CD14-positive monocyte (primary cell): ENCODE data around the gene MEIOSIN. TPM values are rescaled to one million over a fixed set of nuclear protein-coding genes. Genes with fewer than 3 reads are reported as not detected.

Source experiments
- DNase-seq, 3 donors: peaks; one replicate each; pipeline ENCODE4 v3.0.0-alpha.2; 2011 to 2022
- H2AFZ ChIP-seq: 2 replicates; pipeline ENCODE4 v1.6.0; 2012; ENCODE audit warnings: mild to moderate bottlenecking, low read depth, low read length, inconsistent platforms; ENCODE audit not compliant: insufficient read depth, poor library complexity, severe bottlenecking
- H3K27ac ChIP-seq, 2 donors: 1 replicate in 1 of 2; 2 replicates in 1 of 2; pipeline ENCODE4 v1.5.1; 2012 to 2013; ENCODE audit warnings: low read length in 2 of 2, control low read depth in 1 of 2, inconsistent platforms in 1 of 2, low read depth in 1 of 2, mild to moderate bottlenecking in 1 of 2
- H3K27me3 ChIP-seq, 2 donors: one replicate each; pipeline versions ENCODE4 v1.6.0 to v1.6.1; 2011 to 2013; ENCODE audit warnings: low read length in 2 of 2; ENCODE audit not compliant: control insufficient read depth in 2 of 2, insufficient read depth in 2 of 2
- H3K36me3 ChIP-seq, 2 donors: replicated peaks in 1 of 2; 1 replicate in 1 of 2; 2 replicates in 1 of 2; pipeline versions ENCODE4 v1.5.1 to v1.6.1; 2012 to 2013; ENCODE audit warnings: low read length in 2 of 2, control low read depth in 1 of 2, inconsistent platforms in 1 of 2, mild to moderate bottlenecking in 1 of 2; ENCODE audit not compliant: insufficient read depth in 2 of 2, control insufficient read depth in 1 of 2
- H3K4me1 ChIP-seq, 2 donors: 1 replicate in 1 of 2; 2 replicates in 1 of 2; pipeline versions ENCODE4 v1.5.1 to v1.6.1; 2012 to 2013; ENCODE audit warnings: low read length in 2 of 2, control low read depth in 1 of 2, inconsistent platforms in 1 of 2, mild to moderate bottlenecking in 1 of 2, moderate library complexity in 1 of 2; ENCODE audit not compliant: insufficient read depth in 2 of 2, control insufficient read depth in 1 of 2
- H3K4me2 ChIP-seq: replicated peaks from 2 replicates; pipeline ENCODE3; 2012; ENCODE audit warnings: low read length, moderate library complexity, mild to moderate bottlenecking; ENCODE audit not compliant: poor library complexity, severe bottlenecking; ENCODE audit errors: extremely low read depth
- H3K4me3 ChIP-seq, 3 experiments: fragments of 200-600 bp in 1 of 3; sonication (generic) in 1 of 3; replicated peaks in 1 of 3; 1 replicate in 2 of 3; 2 replicates in 1 of 3; pipeline ENCODE4 v1.5.1; 2011 to 2013; ENCODE audit warnings: low read length in 3 of 3, mild to moderate bottlenecking in 3 of 3, control low read depth in 2 of 3, low read depth in 2 of 3, inconsistent platforms in 1 of 3, moderate library complexity in 1 of 3
- H3K79me2 ChIP-seq: 2 replicates; pipeline ENCODE4 v1.6.0; 2012; ENCODE audit warnings: mild to moderate bottlenecking, control low read depth, inconsistent platforms, low read length, moderate library complexity; ENCODE audit not compliant: insufficient read depth
- H3K9ac ChIP-seq: 2 replicates; pipeline ENCODE4 v1.6.0; 2017; ENCODE audit warnings: low read length, mild to moderate bottlenecking; ENCODE audit not compliant: insufficient read depth, poor library complexity, severe bottlenecking
- H3K9me3 ChIP-seq, 2 donors: replicated peaks in 1 of 2; 1 replicate in 1 of 2; 2 replicates in 1 of 2; pipeline versions ENCODE4 v1.5.1 to v1.6.1; 2012 to 2013; ENCODE audit warnings: low read length in 2 of 2, control low read depth in 1 of 2; ENCODE audit not compliant: control insufficient read depth in 1 of 2, insufficient read depth in 1 of 2
- H4K20me1 ChIP-seq: 2 replicates; pipeline ENCODE4 v1.6.0; 2012; ENCODE audit warnings: mild to moderate bottlenecking, low read length, control low read depth, moderate library complexity; ENCODE audit not compliant: insufficient read depth
- H3K27ac Mint-ChIP-seq, 7 donors: one replicate each; pipeline ENCODE4 v1.8.0; 2020; ENCODE audit warnings: mild to moderate bottlenecking in 7 of 7, mixed read lengths in 7 of 7, moderate library complexity in 6 of 7, inconsistent platforms in 2 of 7
- H3K27me3 Mint-ChIP-seq, 3 donors: one replicate each; pipeline ENCODE4 v1.8.0; 2021 to 2022; ENCODE audit warnings: low read depth in 3 of 3, mild to moderate bottlenecking in 3 of 3, mixed read lengths in 3 of 3, moderate library complexity in 3 of 3, inconsistent platforms in 1 of 3
- H3K36me3 Mint-ChIP-seq, 2 donors: one replicate each; pipeline ENCODE4 v1.8.0; 2020; ENCODE audit warnings: mixed read lengths in 2 of 2, inconsistent platforms in 1 of 2, mild to moderate bottlenecking in 1 of 2
- H3K4me1 Mint-ChIP-seq: one replicate; pipeline ENCODE4 v1.8.0; 2020; ENCODE audit warnings: mild to moderate bottlenecking, mixed read lengths
- H3K4me3 Mint-ChIP-seq, 2 donors: one replicate each; pipeline ENCODE4 v1.8.0; 2020; ENCODE audit warnings: mild to moderate bottlenecking in 2 of 2, mixed read lengths in 2 of 2, moderate library complexity in 1 of 2
- H3K9me3 Mint-ChIP-seq, 7 donors: one replicate each; pipeline ENCODE4 v1.8.0; 2020 to 2022; ENCODE audit warnings: mixed read lengths in 7 of 7, mild to moderate bottlenecking in 6 of 7, moderate library complexity in 6 of 7, inconsistent platforms in 2 of 7
- WGBS: methylation state at CpG from one replicate; pipeline ENCODE4 v1.1.5; 2013; ENCODE audit warnings: missing lambda C conversion rate; ENCODE audit not compliant: insufficient coverage; 5-methylcytosine and 5-hydroxymethylcytosine counted together
- intact Hi-C, 2 donors: fragments of 100-400 bp; cut with micrococcal nuclease; formaldehyde crosslinking; loops; one replicate each; pipeline versions ENCODE4 v1.15.0 to v1.15.1; 2023
- polyA plus RNA-seq, 3 donors: library from polyadenylated mRNA; depleted of rRNA in 1 of 3; unstranded in 2 of 3; stranded (reverse) in 1 of 3; fragments of 300-500 nt in 2 of 3; fragments of >200 nt in 1 of 3; fragmentation: Illumina TruSeq in 2 of 3; gene quantifications; 1 replicate in 2 of 3; 2 replicates in 1 of 3; pipeline ENCODE4 v1.2.3, GENCODE V29; 2012 to 2021
- TF ChIP-seq, protein P1 (sequence below): fragments of 200-600 bp; IDR thresholded peaks from one replicate; pipeline ENCODE4 v1.8.0; 2022; ENCODE audit warnings: antibody characterized with exemption, mild to moderate bottlenecking

The MEIOSIN gene
- polyA plus RNA-seq, 3 donors, result not detected

- Histone ChIP-seq H3K79me2 (no peaks in the 10 kb centered on the region), H3K4me1 (peaks cover 11 to 21% of the 10 kb centered on the region in 2 donors)
- intact Hi-C loops, result no loop called here
Observed at GRCh38 chr19:45781214-45782161, 48.2 kb downstream of the MEIOSIN start.

DNA sequence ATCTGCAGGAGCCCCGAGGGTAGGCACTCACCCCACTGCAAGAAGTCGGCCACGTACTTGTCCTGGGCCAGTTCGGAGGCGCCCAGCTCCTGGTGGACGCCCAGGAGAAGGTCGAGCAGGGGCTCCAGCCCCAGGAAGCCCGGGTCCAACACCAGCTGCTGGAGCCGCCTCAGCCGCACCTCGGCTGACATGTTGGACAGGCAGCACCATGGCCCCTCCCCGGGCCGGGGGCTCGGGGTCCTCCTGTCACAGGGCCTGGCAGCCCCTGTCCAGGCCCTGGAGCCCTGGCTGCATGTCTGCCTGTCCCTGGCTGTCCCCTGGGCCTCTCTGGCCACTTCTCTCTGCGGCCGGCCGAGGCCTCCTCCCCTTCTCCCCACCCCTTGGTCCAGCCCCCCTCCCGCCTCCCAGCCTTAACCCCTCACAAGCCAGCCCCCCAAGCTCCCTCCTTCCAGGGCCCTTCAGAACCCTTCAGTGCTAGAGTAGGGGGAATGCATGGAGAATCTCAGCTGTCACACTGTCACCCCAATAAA lies 49.0 kb downstream of the MEIOSIN start, which contains the start of gene DMPK:
TSS of gene DMPK (minus strand) at position 329 of the 530 bp plus-strand sequence. CDS start at position 191, 138 bp downstream.
- Mint-ChIP-seq H3K27me3 (peaks cover 93 to 100% (median 97%) of the 10 kb centered on the region in 3 donors), H3K4me1 (peaks cover 18% of the 10 kb centered on the region), H3K4me3 (peak within 1 kb of the TSS in 1 of 2 donors; percentile 82), H3K36me3 (peaks cover 15 to 18% of the 10 kb centered on the region in 2 donors), H3K27ac (peak within 1 kb of the TSS in 1 of 7 donors; percentile 27), H3K9me3 (peaks cover 3 to 43% (median 23%) of the 10 kb centered on the region in 7 donors)
- peaks cover 99% of the 10 kb centered on the region for H4K20me1 ChIP-seq
- H3K9me3 ChIP-seq, result peaks cover 16 to 31% of the 10 kb centered on the region in 2 donors
- intact Hi-C loops, result no loop called here
- WGBS, result 65% methylated on average over 14 of the region's 18 CpGs
- H3K27me3 ChIP-seq, result peaks cover 54 to 100% of the 10 kb centered on the region in 2 donors
- TF ChIP-seq, protein P1, sequence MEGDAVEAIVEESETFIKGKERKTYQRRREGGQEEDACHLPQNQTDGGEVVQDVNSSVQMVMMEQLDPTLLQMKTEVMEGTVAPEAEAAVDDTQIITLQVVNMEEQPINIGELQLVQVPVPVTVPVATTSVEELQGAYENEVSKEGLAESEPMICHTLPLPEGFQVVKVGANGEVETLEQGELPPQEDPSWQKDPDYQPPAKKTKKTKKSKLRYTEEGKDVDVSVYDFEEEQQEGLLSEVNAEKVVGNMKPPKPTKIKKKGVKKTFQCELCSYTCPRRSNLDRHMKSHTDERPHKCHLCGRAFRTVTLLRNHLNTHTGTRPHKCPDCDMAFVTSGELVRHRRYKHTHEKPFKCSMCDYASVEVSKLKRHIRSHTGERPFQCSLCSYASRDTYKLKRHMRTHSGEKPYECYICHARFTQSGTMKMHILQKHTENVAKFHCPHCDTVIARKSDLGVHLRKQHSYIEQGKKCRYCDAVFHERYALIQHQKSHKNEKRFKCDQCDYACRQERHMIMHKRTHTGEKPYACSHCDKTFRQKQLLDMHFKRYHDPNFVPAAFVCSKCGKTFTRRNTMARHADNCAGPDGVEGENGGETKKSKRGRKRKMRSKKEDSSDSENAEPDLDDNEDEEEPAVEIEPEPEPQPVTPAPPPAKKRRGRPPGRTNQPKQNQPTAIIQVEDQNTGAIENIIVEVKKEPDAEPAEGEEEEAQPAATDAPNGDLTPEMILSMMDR, result no peak
- H3K4me2 ChIP-seq, result no peak within 1 kb of the TSS
- no peaks in the 10 kb centered on the region for H3K36me3 ChIP-seq
- no peaks in the 10 kb centered on the region for H3K79me2 ChIP-seq
- peaks cover 11 to 21% of the 10 kb centered on the region in 2 donors for H3K4me1 ChIP-seq
- H3K9ac ChIP-seq, result no peak within 1 kb of the TSS
- no peak within 1 kb of the TSS for H3K27ac ChIP-seq
- no peak for DNase-seq
- no peak within 1 kb of the TSS for H2AFZ ChIP-seq
- H3K4me3 ChIP-seq, result no peak within 1 kb of the TSS

More at GRCh38 chr19:45781214-45782161, 48.2 kb downstream of the MEIOSIN start:
- Mint-ChIP-seq H3K27ac (peak overlapping the region in 2 of 7 donors; percentile 25 to 63), H3K4me1 (peaks cover 18% of the 10 kb centered on the region), H3K36me3 (peaks cover 12 to 22% of the 10 kb centered on the region in 2 donors), H3K9me3 (peaks cover 3 to 43% (median 22%) of the 10 kb centered on the region in 7 donors), H3K27me3 (peaks cover 93 to 100% (median 97%) of the 10 kb centered on the region in 3 donors), H3K4me3 (peak overlapping the region in 1 of 2 donors; percentile 80)
- peaks cover 54 to 100% of the 10 kb centered on the region in 2 donors for H3K27me3 ChIP-seq
- peaks cover 16 to 24% of the 10 kb centered on the region in 2 donors for H3K9me3 ChIP-seq
- H3K9ac ChIP-seq, result no peak overlapping the region
- WGBS, result 83% methylated on average over 16 of the region's 17 CpGs
- H4K20me1 ChIP-seq, result peaks cover 99% of the 10 kb centered on the region
- TF ChIP-seq, protein P1, result no peak
- no peak overlapping the region for H2AFZ ChIP-seq
- H3K27ac ChIP-seq, result no peak overlapping the region
- no peak for DNase-seq
- no peak overlapping the region for H3K4me3 ChIP-seq
- no peaks in the 10 kb centered on the region for H3K36me3 ChIP-seq
- H3K4me2 ChIP-seq, result no peak overlapping the region
